ENCODE results near the gene LRMDA. TPM values are rescaled to one million over a fixed set of nuclear protein-coding genes. Genes with fewer than 3 reads are reported as not detected.

The LRMDA gene
- total RNA-seq, 1 experiment from 2014 or later: 4.8 TPM

GRCh38 chr10:75394221-75394620 lies 37.2 kb upstream of the LRMDA start:
- intact Hi-C loops (cut with micrococcal nuclease): no loop called here
- peaks cover 0 to 9% of the 10 kb centered on the region in 2 experiments; a peak in 1 of 4 replicates for H3K36me3 ChIP-seq (ENCODE audit: control insufficient read depth in 1 of 2, insufficient read depth in 2 of 2, low read length in 2 of 2)
- CTCF ChIA-PET: interaction anchor here (2.8 kb wide), 1 partner anchor 159 kb away, joined by 9 read pairs; the partner anchor contains the start of gene COMTD1
- no peak overlapping the region for H2AFZ ChIP-seq (ENCODE audit: low read depth, low read length, poor library complexity, severe bottlenecking)
- no peaks in the 10 kb centered on the region for H3K27me3 ChIP-seq (ENCODE audit: insufficient read depth, low read length)
- no peak overlapping the region for H3K4me3 ChIP-seq (replicated peaks in 1 of 2; ENCODE audit: low read depth in 1 of 2, low read length in 2 of 2)
- no TSS peak for BruUV-seq (replicated peaks)
- POLR2A ChIA-PET: interaction anchor here (1.5 kb wide), 1 partner anchor 8 kb away, joined by 4 read pairs; the partner anchor contains the start of gene ZNF503
- H3K9ac ChIP-seq (ENCODE audit: low read length): no peak overlapping the region
- no peak for DNase-seq (ENCODE audit: low read depth, low spot score)
- no peak for TF ChIP-seq CEBPB (IDR thresholded peaks at IDR 0.05; ENCODE audit: low read depth)
- no peak for TF ChIP-seq SP1 (IDR thresholded peaks at IDR 0.05; ENCODE audit: low read depth)
- TF ChIP-seq POLR2AphosphoS5 (IDR thresholded peaks at IDR 0.05; ENCODE audit: low read depth, low read length): no peak
- TF ChIP-seq ATF3 (IDR thresholded peaks at IDR 0.05): no peak
- no peak for TF ChIP-seq POLR2A (IDR thresholded peaks at IDR 0.05; ENCODE audit: borderline replicate concordance, extremely low read depth, insufficient read depth, insufficient read length)
- no peak for TF ChIP-seq CTCF (IDR thresholded peaks at IDR 0.05 in 2 of 3, conservative IDR thresholded peaks at IDR 0.05 in 1 of 3; ENCODE audit: borderline replicate concordance in 1 of 3, insufficient read depth in 1 of 3, low read depth in 2 of 3, low read length in 2 of 3)
- no peak for TF ChIP-seq SIN3A (IDR thresholded peaks at IDR 0.05; ENCODE audit: low read depth)
- no peak for TF ChIP-seq ELF1 (IDR thresholded peaks at IDR 0.05; ENCODE audit: borderline replicate concordance, low read depth)
- no peak for TF ChIP-seq ZNF274 (IDR thresholded peaks at IDR 0.05; ENCODE audit: low read depth, low read length)
- no peak for TF ChIP-seq YY1 (IDR thresholded peaks at IDR 0.05; ENCODE audit: extremely low read depth, insufficient replicate concordance, low read depth, low read length)
- no peak for TF ChIP-seq ZFX (IDR thresholded peaks at IDR 0.05)
- TF ChIP-seq MAX (IDR thresholded peaks at IDR 0.05): no peak
- no peak for TF ChIP-seq CBX3 (IDR thresholded peaks at IDR 0.05; ENCODE audit: low read depth)
- TF ChIP-seq EGR1 (IDR thresholded peaks at IDR 0.05; ENCODE audit: low read depth): no peak
- TF ChIP-seq EZH2 (IDR thresholded peaks at IDR 0.05): no peak
- no peak for TF ChIP-seq EZH2phosphoT487 (IDR thresholded peaks at IDR 0.05; ENCODE audit: borderline replicate concordance)
- TF ChIP-seq RAD21 (IDR thresholded peaks at IDR 0.05; ENCODE audit: low read depth): no peak
- TF ChIP-seq FOSL1 (IDR thresholded peaks at IDR 0.05; ENCODE audit: low read depth): no peak
- no peak for TF ChIP-seq REST (IDR thresholded peaks at IDR 0.05; ENCODE audit: low read depth)
- TF ChIP-seq JUND (IDR thresholded peaks at IDR 0.05): no peak
- RAD21 ChIA-PET (ENCODE audit: low non-redundant PET in 1 of 2, low total read pairs in 2 of 2, uncharacterized antibody in 2 of 2, unreplicated experiment in 2 of 2): interaction anchor here in 1 of 2 experiments (1.0 kb wide), 1 partner anchor 642 kb away, joined by 3 read pairs; no protein-coding TSS in a partner anchor
- H3K27ac ChIP-seq (ENCODE audit: low read depth, low read length): no peak overlapping the region
- H3K9me2 ChIP-seq (ENCODE audit: insufficient read depth): no peaks in the 10 kb centered on the region
- H4K20me1 ChIP-seq (ENCODE audit: insufficient read depth): no peaks in the 10 kb centered on the region
- H3K4me1 ChIP-seq (ENCODE audit: control insufficient read depth in 1 of 2, insufficient read depth in 2 of 2, low read length in 2 of 2): peaks cover 15 to 32% of the 10 kb centered on the region in 2 experiments; a peak in 3 of 4 replicates
- H3K79me2 ChIP-seq (ENCODE audit: insufficient read depth, low read length): peaks cover 30% of the 10 kb centered on the region
- ATAC-seq: no peak
- no peaks in the 10 kb centered on the region for H3K9me3 ChIP-seq (ENCODE audit: control insufficient read depth in 1 of 2, insufficient read depth in 1 of 2, low read depth in 1 of 2, low read length in 2 of 2)
- no peak overlapping the region for H3K4me2 ChIP-seq (ENCODE audit: low read length)

Data from HCT116 (cell line).